ENCODE data around the gene MYPOP.

Gene MYPOP

GRCh38 chr19:45881909-45882528 lies 20.4 kb downstream of the MYPOP start (continued):
- TF ChIP-seq, protein P1, sequence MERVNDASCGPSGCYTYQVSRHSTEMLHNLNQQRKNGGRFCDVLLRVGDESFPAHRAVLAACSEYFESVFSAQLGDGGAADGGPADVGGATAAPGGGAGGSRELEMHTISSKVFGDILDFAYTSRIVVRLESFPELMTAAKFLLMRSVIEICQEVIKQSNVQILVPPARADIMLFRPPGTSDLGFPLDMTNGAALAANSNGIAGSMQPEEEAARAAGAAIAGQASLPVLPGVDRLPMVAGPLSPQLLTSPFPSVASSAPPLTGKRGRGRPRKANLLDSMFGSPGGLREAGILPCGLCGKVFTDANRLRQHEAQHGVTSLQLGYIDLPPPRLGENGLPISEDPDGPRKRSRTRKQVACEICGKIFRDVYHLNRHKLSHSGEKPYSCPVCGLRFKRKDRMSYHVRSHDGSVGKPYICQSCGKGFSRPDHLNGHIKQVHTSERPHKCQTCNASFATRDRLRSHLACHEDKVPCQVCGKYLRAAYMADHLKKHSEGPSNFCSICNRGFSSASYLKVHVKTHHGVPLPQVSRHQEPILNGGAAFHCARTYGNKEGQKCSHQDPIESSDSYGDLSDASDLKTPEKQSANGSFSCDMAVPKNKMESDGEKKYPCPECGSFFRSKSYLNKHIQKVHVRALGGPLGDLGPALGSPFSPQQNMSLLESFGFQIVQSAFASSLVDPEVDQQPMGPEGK (tag by site-specific recombination; IDR thresholded peaks at IDR 0.05) = peak; percentile 73
- TF ChIP-seq HOXC10 (CRISPR knock-in tag; IDR thresholded peaks at IDR 0.05) = 0 out of 2 replicates have a peak, but pooled peaks have one; percentile 7
- TF ChIP-seq ZNF76 (tag by site-specific recombination; IDR thresholded peaks at IDR 0.05; ENCODE audit: borderline replicate concordance, low read depth) = no peak
- TF ChIP-seq ZNF629 (tag by site-specific recombination; IDR thresholded peaks at IDR 0.05) = no peak
- no peak for TF ChIP-seq ZNF560 (tag by site-specific recombination; IDR thresholded peaks at IDR 0.05; ENCODE audit: borderline replicate concordance)
- no peak for TF ChIP-seq ZNF510 (tag by site-specific recombination; IDR thresholded peaks at IDR 0.05; ENCODE audit: insufficient replicate concordance)
- no peak for TF ChIP-seq KLF7 (tag by site-specific recombination; IDR thresholded peaks at IDR 0.05; ENCODE audit: borderline replicate concordance)
- TF ChIP-seq ZNF398 (tag by site-specific recombination; IDR thresholded peaks at IDR 0.05) = 0 out of 2 replicates have a peak, but pooled peaks have one; percentile 3
- TF ChIP-seq, protein P2, sequence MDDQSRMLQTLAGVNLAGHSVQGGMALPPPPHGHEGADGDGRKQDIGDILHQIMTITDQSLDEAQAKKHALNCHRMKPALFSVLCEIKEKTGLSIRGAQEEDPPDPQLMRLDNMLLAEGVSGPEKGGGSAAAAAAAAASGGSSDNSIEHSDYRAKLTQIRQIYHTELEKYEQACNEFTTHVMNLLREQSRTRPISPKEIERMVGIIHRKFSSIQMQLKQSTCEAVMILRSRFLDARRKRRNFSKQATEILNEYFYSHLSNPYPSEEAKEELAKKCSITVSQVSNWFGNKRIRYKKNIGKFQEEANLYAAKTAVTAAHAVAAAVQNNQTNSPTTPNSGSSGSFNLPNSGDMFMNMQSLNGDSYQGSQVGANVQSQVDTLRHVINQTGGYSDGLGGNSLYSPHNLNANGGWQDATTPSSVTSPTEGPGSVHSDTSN (CRISPR knock-in tag; IDR thresholded peaks at IDR 0.05) = no peak
- no peak for TF ChIP-seq AEBP2 (tag by site-specific recombination; IDR thresholded peaks at IDR 0.05; ENCODE audit: borderline replicate concordance)
- no peak for TF ChIP-seq ZNF366 (tag by site-specific recombination; conservative IDR thresholded peaks at IDR 0.05)
- TF ChIP-seq ZNF112 (tag by site-specific recombination; IDR thresholded peaks at IDR 0.05) = no peak
- peak; percentile 72 for TF ChIP-seq EGR2 (tag by site-specific recombination; IDR thresholded peaks at IDR 0.05; ENCODE audit: low read depth)
- no peak for TF ChIP-seq ZSCAN18 (tag by site-specific recombination; IDR thresholded peaks at IDR 0.05)
- peak; percentile 80 for TF ChIP-seq ZFHX2 (tag by site-specific recombination; conservative IDR thresholded peaks at IDR 0.05)
- TF ChIP-seq, protein P3, sequence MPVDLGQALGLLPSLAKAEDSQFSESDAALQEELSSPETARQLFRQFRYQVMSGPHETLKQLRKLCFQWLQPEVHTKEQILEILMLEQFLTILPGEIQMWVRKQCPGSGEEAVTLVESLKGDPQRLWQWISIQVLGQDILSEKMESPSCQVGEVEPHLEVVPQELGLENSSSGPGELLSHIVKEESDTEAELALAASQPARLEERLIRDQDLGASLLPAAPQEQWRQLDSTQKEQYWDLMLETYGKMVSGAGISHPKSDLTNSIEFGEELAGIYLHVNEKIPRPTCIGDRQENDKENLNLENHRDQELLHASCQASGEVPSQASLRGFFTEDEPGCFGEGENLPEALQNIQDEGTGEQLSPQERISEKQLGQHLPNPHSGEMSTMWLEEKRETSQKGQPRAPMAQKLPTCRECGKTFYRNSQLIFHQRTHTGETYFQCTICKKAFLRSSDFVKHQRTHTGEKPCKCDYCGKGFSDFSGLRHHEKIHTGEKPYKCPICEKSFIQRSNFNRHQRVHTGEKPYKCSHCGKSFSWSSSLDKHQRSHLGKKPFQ (tag by site-specific recombination; IDR thresholded peaks at IDR 0.05) = no peak
- no peak for TF ChIP-seq IKZF3 (tag by site-specific recombination; IDR thresholded peaks at IDR 0.05)
